LoVo (cell line): ENCODE measurements around the gene TOM1L1.
A peak's percentile ranks its signal among the peaks of the same experiment; 100 is the strongest.
"Not testable (repeated sequence)": the region's sequence is repeated elsewhere in the genome, so short reads cannot be mapped to it uniquely, and the experiment has no call there.

Source experiments
- DNase-seq: peaks from one replicate; pipeline ENCODE4 v3.0.0-alpha.2; 2016; ENCODE audit warnings: low spot score

The TOM1L1 gene

GRCh38 chr17:54900457-54901229, at the start of gene TOM1L1:
Gene TOM1L1 (plus strand): TSS chr17:54900852. CDS start chr17:54900866, 14 bp downstream.
- DNase-seq, result peak; percentile 90

DNA sequence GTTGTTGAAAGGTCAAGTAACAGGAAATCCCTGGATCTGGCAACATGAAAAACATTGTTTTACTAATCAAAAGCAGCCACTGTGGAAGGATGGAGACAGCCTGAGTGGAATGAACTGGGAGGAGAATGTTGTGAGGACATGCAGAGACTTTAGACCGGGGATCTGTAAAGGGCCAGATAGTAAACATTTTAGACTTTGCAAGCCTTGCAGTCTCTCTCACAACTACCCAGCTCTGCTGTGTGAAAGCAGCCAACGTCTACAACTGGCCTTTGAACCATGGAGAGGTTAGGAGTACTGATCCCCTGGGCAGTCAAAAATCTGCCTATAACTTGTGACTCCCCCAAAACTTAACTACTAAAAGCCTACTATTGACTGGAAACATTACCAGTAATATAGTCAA, 41.5 kb upstream of the TOM1L1 start:
- no peak for DNase-seq

DNA sequence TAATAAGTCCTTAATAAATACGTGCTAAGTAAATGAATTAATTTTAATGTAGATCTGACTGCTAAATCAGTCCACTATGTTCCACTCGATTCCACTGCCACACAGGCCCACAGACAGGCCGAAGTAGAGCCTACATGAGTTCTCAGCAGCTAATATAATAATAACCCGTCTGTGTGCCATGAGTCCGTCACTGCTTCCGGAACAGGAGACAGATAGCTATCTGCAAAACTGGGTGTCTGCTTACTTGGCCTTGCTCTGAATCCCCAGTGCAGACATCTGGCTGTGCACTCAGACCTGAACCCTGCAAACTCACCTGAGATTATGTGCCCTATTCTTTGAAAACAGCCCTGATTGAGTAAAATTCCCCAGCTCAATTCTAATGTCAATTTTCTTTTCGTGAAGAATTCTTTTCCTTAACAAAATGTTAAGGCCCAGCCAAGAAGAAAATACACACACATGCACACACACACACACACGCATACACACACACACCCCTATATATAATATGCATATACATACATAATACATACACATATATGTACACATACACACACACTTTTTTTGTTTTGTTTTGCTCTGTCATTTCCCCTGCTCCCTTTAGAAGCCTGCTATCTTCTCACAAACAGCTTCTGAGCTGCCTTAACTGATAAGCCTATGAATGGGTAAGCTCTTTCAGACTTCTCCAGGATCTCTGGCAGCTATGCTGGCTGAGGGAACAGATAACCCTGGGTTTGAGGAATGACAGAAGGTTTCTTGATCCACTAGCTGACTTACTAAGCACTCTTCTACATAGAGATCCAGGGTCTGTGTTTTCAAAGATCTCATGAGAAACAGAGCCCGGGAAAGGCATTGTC, 39.8 kb upstream of the TOM1L1 start:
- no peak for DNase-seq

DNA sequence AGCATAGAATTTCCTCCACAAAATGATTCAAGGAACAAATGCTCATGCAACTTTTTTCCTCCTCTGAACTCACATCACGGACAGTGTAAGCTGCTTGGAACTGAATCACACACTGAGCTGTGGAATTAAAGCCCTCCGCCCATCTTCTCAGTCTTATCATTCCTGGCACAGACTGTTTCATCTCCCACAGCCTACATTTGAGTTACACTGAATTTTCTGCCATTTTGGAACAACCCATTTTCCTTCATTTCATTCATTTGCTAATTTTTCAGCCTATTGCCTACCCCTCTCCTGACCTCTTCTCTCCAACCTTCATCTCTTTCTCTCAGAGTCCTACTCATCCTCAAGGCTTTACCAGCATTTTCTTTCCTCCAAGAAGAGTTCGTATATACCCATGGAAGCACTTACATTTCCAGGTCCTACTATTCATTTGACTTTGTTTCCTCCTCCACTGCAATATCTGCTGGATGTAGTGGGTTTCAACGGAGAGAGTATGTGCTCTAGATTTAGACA, 39.1 kb upstream of the TOM1L1 start:
- DNase-seq, result no peak

DNA sequence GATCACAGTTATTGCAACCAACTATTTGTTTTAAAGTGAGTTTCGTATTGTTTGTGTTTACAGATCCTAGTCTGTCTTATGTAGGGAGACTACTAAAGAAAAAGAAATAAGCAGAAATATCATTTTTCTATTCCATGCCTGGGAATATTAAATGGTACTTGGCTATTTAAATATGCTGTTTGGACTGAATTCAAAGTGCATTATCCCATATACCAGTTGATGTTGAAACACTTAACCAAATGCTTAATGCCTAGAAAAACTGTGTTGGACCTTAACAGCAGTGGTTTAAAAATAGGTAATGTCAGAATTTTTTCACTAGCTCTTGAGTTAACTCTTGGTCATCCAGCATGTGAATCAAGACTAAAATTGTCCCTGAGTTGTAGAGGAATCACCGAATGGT, 37.5 kb upstream of the TOM1L1 start:
- DNase-seq, result no peak

DNA sequence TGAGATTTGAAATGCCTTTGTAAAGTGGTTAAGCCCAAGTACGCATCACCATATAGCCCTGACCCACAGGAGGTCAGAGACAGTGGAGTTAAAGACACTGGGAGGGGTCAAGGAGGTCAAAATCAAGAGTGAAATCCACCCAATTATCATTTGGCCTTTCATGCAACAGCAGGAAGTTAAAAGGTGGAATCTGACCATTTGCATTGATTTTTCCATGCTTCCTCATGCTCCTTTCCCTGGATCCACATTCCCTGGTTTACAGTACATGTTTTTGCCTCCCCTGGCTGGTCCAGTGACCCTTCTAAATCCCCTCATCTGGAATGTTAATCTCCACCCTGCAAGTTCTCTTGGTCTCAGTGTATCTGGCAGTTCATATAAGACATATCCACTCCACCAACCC, 36.6 kb upstream of the TOM1L1 start:
- DNase-seq, result no peak

DNA sequence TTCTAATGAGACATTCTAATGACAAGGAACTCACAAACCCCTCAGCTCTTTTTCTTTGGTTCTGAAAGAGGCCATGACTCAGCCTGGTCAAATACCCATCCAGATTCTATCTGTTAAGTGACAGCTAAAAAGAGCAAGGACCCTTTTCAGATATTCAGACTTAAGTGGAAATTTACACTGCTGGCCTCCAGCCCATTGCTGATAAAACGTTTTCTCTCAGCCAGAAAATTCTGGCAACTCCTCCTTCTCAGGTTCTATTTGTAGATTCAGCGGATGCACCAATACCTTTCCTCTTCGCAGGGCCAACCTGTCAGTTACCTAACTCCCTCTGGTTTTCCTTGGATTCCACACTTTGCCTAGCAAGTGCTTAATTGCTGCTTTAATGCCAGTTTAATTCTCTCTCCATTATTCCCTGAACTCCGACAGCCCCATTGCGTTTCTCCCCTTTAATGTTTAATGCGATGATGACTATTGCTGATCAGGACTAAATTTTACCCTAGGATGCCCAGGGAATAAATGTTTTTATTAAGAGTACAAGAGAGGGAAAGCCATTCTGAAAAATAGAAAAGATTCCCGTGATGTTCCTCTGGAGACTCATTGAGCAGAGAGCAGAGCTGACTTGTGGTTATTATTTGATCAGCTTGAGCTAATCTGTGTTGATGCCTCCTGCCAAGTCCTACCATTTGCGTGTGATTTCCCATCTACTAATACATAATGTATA, 35.9 kb upstream of the TOM1L1 start:
- DNase-seq, result no peak

DNA sequence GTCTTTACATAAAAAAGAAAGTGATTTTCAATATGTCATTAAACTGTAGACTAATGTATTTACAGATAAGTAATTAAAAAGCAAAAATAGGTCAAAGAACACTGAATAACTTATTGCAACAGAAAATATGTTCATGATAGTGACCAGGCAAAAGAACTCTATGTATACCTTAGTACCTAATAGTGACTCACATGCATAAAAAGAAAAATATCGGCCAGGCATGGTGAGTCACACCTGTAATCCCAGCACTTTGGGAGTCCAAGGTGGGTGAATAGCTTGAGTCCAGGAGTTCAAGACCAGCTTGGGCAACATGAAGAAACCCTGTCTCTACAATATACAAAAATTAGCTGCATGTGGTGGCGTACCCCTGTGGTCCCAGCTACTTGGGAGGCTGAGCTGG, 33.0 kb upstream of the TOM1L1 start:
- no peak for DNase-seq

- no peak for DNase-seq
These were observed 29.9 kb upstream of the TOM1L1 start for GRCh38 chr17:54870671-54871175.

DNA sequence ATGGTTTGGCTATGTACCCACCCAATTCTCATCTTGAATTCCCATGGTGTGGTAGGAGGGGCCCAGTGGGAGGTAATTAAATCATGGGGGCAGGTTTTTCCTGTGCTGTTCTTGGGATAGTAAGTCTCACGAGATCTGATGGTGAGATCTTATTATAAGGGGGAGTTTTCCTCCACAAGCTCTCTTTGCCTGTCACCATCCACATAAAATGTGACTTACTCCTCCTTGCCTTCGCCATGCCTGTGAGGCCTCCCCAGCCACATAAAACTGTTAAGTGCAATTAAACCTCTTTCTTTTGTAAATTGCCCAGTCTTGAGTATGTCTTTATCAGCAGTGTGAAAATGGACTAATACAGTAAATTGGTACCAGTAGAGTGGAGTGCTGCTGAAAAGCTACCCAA, 24.7 kb upstream of the TOM1L1 start:
- not testable (repeated sequence) for DNase-seq

DNA sequence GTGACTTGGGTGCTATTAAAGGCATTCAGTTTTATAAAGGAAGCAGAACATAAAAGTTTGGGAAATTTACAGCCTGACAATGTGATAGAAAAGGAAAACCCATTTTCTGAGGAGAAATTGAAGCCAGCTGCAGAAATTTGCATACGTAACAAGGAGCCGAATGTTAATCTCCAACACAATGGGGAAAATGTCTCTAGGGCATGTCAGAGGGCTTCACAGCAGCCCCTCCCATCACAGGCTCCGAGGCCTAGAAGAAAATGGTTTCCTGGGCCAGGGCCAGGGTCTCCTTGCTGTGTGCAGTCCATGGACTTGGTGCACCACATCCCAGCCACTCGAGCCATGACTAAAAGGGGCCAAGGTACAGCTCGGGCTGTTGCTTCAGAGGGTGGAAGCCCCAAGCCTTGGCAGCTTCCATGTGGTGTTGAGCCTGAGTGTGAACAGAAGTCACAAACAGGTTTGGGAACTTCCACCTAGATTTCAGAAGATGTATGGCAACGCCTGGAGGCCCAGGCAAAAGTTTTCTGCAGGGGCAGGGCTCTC, 23.9 kb upstream of the TOM1L1 start:
- no peak for DNase-seq

DNA sequence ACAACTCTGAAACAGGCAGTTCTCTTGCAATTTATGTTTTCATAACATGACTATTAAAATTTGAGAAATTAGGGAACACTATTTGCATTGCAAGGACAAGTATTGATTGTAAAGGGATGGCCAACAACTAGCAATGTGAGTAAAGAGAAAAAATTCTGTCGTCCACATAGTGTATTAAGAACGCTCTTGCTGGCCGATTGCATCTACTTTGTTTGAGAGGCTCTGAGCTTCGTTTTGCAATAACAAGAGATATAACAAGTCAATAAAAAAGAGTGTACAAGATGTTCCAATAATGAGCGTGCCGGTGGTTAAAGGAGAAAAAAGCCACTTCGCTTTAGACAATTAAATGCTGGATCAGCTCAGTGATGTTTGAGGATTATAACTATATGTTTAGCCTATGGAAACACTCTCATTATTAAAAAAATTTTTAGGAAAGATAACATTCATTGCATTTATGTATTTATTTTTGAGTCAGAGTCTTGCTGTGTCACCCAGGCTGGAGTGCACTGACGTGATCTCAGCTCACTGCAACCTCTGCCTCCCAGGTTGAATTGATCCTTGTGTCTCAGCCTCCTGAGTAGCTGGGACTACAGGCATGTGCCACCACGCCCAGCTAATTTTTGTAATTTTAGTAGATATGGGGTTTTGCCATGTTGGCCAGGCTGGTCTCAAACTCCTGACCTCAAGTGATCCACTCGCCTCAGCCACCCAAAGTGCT, 19.2 kb upstream of the TOM1L1 start:
- no peak for DNase-seq

GRCh38 chr17:54882371-54882770, 18.3 kb upstream of the TOM1L1 start:
- no peak for DNase-seq

- DNase-seq, result no peak
These were observed 17.7 kb upstream of the TOM1L1 start for GRCh38 chr17:54882950-54883349.

DNA sequence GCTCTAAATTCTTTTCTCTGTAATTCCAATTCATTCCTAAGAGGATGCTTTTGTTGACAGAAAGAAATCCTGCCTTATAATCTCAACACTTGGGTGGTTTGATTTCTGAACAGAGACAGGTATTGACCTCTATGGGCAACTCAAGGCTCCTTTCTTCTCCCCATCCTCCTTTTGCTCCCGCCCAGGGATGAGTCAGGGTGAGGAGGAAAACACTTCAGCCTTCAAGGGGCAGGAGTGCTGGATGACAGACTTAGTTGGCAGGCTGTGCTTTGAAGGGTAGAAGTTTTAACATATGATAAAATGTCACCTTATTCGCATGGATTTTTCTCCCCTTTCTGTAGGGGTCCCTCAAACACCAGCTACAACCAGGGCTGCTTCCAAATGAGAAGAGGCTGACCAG, 16.7 kb upstream of the TOM1L1 start:
- no peak for DNase-seq

DNA sequence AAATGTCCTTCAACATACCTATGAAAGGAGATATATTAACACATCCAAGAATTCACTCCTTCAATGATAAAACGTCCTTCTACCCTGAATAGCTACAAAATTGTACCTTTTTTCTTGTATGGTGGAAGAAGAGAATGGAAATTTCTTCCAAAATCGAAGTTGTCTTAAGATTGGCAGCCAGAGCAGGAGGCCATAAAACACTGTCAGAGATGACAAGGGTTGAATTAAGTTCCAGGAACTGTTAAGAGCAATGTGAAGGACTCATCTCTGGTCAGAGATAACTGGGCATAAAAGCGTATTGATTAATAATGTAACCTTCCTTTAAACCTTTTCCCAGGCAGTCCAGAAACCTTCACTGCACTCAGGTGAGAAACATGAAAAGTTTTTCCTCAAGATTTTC, 12.9 kb upstream of the TOM1L1 start:
- no peak for DNase-seq

GRCh38 chr17:54888254-54888653, 12.4 kb upstream of the TOM1L1 start:
- no peak for DNase-seq

DNA sequence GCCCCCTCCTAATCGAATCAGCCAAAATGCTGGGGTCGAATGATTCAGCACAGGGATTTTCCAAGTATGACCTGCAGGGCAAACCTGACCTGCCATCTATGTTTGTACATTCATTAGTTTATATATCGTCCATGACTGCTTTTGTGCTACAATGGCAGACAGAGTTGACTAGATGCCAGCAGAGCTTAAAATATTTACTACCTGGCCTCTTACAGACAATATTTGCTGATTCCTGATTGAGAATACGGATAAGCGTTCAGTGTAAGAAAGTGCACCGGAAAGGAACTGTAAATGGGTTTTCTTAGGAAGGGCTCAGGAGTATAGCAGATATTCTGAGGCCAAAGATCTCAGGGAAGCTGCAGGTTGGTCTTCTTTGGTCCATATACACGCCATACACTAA, 11.7 kb upstream of the TOM1L1 start:
- DNase-seq, result no peak

GRCh38 chr17:54891176-54891821, 9.4 kb upstream of the TOM1L1 start:
- DNase-seq, result peak; percentile 51

- no peak for DNase-seq
These were observed 8.3 kb upstream of the TOM1L1 start for GRCh38 chr17:54892360-54892759.

DNA sequence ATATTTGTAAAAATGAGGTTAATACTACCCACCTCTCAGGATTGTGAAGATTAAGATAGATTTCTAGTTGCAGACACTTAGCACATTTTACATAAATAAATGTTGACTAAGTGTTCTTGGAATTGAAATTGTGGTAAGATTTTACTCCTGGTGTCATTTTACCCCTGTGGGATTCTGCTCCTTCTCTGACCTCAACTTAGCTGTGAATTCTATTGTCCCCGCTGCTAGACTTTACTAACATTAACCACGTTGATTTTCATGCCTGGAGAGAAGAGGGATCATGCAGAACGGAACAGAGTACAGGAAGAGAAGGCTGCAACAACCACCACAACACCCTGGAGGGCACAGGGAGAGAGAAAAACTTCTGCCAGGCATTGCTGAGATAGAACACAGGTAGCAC, 2.1 kb upstream of the TOM1L1 start:
- DNase-seq, result no peak
